ENCODE measurements around the gene PPARG.
"Not testable (repeated sequence)": the region's sequence is repeated elsewhere in the genome, so short reads cannot be mapped to it uniquely, and the experiment has no call there.

GRCh38 chr3:12479198-12479597 lies 190.3 kb downstream of the PPARG start:
- not testable (repeated sequence) for TF ChIP-seq CTCF, POLR2A (IDR thresholded peaks at IDR 0.05)
